Gastroesophageal sphincter (tissue), 4 donors: ENCODE results near the gene INPP4B. TPM values are rescaled to one million over a fixed set of nuclear protein-coding genes. Genes with fewer than 3 reads are reported as not detected.

Experiments
- ATAC-seq: fragments of 150-250 bp; one replicate; pipeline ENCODE4 v1.9.1; 2016; ENCODE audit warnings: mild to moderate bottlenecking, moderate library complexity
- H3K27ac ChIP-seq, 4 donors: fragments of 200-600 bp; sonication (generic) in 3 of 4; 1 replicate in 3 of 4; 2 replicates in 1 of 4; pipeline ENCODE4 v1.5.1; 2016 to 2019
- H3K27me3 ChIP-seq: fragments of 200-600 bp; sonication (generic); one replicate; pipeline ENCODE4 v1.5.1; 2019
- H3K36me3 ChIP-seq, 2 donors: fragments of 200-600 bp; sonication (generic); one replicate each; pipeline ENCODE4 v1.5.1; 2019; ENCODE audit warnings: control low read depth in 1 of 2
- H3K4me1 ChIP-seq, 3 donors: fragments of 200-600 bp; sonication (generic); 1 replicate in 2 of 3; 2 replicates in 1 of 3; pipeline ENCODE4 v1.5.1; 2016 to 2019; ENCODE audit warnings: control low read depth in 2 of 3
- H3K4me3 ChIP-seq, 2 donors: fragments of 200-600 bp; sonication (generic); one replicate each; pipeline ENCODE4 v1.5.1; 2019; ENCODE audit warnings: mild to moderate bottlenecking in 1 of 2, moderate library complexity in 1 of 2
- H3K9me3 ChIP-seq, 3 donors: fragments of 200-600 bp; sonication (generic); one replicate each; pipeline ENCODE4 v1.5.1; 2017 to 2019; ENCODE audit warnings: control low read depth in 2 of 3
- EP300 ChIP-seq: sonication (generic); formaldehyde crosslinking; IDR thresholded peaks from one replicate; pipeline ENCODE4 v1.6.1; 2017; ENCODE audit warnings: antibody characterized with exemption, mild to moderate bottlenecking
- POLR2A ChIP-seq, 2 donors: fragments of 450-650 bp; IDR thresholded peaks; one replicate each; pipeline ENCODE4 v1.6.1; 2017; ENCODE audit warnings: antibody characterized with exemption in 2 of 2, mild to moderate bottlenecking in 2 of 2, moderate library complexity in 1 of 2
- POLR2AphosphoS5 ChIP-seq: sonication (generic); formaldehyde crosslinking; IDR thresholded peaks from one replicate; pipeline ENCODE4 v1.6.1; 2017; ENCODE audit warnings: antibody characterized with exemption
- WGBS, 2 donors: methylation state at CpG; one replicate each; pipeline ENCODE4 v1.1.5; 2018; ENCODE audit warnings: low coverage in 1 of 2; 5-methylcytosine and 5-hydroxymethylcytosine counted together
- total RNA-seq, 4 donors: library from RNA; depleted of rRNA; stranded (reverse); fragments of >200 nt; gene quantifications; one replicate each; pipeline ENCODE4 v1.1.0, GENCODE V29; 2016
- TF ChIP-seq, protein P1 (sequence below), 4 experiments: fragments of 200-600 bp in 2 of 4; fragments of 450-650 bp in 2 of 4; sonication (generic) in 1 of 4; IDR thresholded peaks; one replicate each; pipeline ENCODE4 v1.5.1; 2017 to 2019; ENCODE audit warnings: antibody characterized with exemption in 4 of 4, mild to moderate bottlenecking in 2 of 4, moderate library complexity in 2 of 4

INPP4B gene
- total RNA-seq, 4 donors from 2014 or later = 17.6 to 63.8 (median 31.3) TPM

GRCh38 chr4:142697320-142697719, 148.8 kb downstream of the INPP4B start:
- no peak for ATAC-seq
- 50 to 66% methylated on average over 2 of the region's 2 CpGs for WGBS, 2 donors
- H3K9me3 ChIP-seq = no peaks in the 10 kb centered on the region
- H3K27me3 ChIP-seq = no peaks in the 10 kb centered on the region
- H3K27ac ChIP-seq = no peak overlapping the region
- no peak for TF ChIP-seq POLR2A (IDR thresholded peaks at IDR 0.05)
- TF ChIP-seq, protein P1, sequence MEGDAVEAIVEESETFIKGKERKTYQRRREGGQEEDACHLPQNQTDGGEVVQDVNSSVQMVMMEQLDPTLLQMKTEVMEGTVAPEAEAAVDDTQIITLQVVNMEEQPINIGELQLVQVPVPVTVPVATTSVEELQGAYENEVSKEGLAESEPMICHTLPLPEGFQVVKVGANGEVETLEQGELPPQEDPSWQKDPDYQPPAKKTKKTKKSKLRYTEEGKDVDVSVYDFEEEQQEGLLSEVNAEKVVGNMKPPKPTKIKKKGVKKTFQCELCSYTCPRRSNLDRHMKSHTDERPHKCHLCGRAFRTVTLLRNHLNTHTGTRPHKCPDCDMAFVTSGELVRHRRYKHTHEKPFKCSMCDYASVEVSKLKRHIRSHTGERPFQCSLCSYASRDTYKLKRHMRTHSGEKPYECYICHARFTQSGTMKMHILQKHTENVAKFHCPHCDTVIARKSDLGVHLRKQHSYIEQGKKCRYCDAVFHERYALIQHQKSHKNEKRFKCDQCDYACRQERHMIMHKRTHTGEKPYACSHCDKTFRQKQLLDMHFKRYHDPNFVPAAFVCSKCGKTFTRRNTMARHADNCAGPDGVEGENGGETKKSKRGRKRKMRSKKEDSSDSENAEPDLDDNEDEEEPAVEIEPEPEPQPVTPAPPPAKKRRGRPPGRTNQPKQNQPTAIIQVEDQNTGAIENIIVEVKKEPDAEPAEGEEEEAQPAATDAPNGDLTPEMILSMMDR (IDR thresholded peaks at IDR 0.05) = no peak
- H3K4me3 ChIP-seq = no peak overlapping the region
- H3K4me1 ChIP-seq = peaks cover 0 to 4% (median 0%) of the 10 kb centered on the region in 3 donors
- H3K36me3 ChIP-seq = no peaks in the 10 kb centered on the region

DNA sequence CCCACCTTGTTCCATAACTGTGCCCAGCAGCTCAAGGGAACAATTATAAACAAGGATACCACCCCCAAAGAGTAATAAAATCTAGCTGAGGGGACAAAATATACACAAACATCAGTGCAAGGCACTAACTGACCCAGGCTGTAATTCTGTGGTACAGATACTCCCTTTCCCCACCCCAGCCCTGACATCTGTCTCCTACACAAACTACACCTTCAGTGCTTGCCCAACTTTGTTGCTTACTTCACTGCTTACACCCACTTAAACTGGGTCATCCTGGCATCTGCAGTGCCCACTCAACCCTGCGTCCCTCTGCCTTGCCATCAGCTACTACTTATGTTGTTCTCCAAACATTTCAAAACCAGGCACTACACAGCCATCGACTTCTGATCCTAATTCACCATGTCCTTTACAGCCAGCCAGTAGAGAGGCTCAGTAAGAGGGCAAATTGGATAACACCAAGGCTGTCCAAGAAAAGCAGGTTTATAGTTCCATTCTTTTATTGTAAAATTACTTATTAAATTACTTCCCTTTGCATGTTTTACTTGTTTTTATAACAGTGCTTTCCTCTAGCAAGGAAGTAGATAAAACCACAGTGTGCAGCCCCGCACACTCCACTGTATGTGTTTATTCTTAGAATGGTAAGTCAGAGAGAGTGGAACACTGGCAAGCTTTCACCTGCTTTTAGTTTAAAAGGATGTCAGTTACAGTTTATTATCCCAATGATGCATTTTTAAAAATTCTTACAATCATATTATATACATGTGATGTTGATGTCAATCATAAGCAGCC, 149.6 kb downstream of the INPP4B start:
- ATAC-seq = no peak
- H3K36me3 ChIP-seq = no peaks in the 10 kb centered on the region
- WGBS, 2 donors = 36 to 49% methylated on average over 2 to 3 of the region's 3 CpGs
- peaks cover 0 to 4% (median 0%) of the 10 kb centered on the region in 3 donors for H3K4me1 ChIP-seq
- TF ChIP-seq POLR2A (IDR thresholded peaks at IDR 0.05) = no peak
- TF ChIP-seq POLR2AphosphoS5 = no peak
- TF ChIP-seq EP300 = no peak
- TF ChIP-seq, protein P1 (IDR thresholded peaks at IDR 0.05) = no peak
- H3K27ac ChIP-seq = no peak overlapping the region
- no peaks in the 10 kb centered on the region for H3K9me3 ChIP-seq
- H3K27me3 ChIP-seq = no peaks in the 10 kb centered on the region
- no peak overlapping the region for H3K4me3 ChIP-seq

GRCh38 chr4:142690406-142691163, 155.5 kb downstream of the INPP4B start:
- H3K36me3 ChIP-seq = no peaks in the 10 kb centered on the region
- H3K9me3 ChIP-seq = no peaks in the 10 kb centered on the region
- no peak overlapping the region for H3K4me3 ChIP-seq
- H3K27me3 ChIP-seq = no peaks in the 10 kb centered on the region
- H3K27ac ChIP-seq = no peak overlapping the region
- WGBS, 2 donors = 67 to 84% methylated on average over 1 to 4 of the region's 4 CpGs
- peaks cover 0 to 4% (median 0%) of the 10 kb centered on the region in 3 donors for H3K4me1 ChIP-seq
- TF ChIP-seq POLR2AphosphoS5 = no peak
- no peak for ATAC-seq

DNA sequence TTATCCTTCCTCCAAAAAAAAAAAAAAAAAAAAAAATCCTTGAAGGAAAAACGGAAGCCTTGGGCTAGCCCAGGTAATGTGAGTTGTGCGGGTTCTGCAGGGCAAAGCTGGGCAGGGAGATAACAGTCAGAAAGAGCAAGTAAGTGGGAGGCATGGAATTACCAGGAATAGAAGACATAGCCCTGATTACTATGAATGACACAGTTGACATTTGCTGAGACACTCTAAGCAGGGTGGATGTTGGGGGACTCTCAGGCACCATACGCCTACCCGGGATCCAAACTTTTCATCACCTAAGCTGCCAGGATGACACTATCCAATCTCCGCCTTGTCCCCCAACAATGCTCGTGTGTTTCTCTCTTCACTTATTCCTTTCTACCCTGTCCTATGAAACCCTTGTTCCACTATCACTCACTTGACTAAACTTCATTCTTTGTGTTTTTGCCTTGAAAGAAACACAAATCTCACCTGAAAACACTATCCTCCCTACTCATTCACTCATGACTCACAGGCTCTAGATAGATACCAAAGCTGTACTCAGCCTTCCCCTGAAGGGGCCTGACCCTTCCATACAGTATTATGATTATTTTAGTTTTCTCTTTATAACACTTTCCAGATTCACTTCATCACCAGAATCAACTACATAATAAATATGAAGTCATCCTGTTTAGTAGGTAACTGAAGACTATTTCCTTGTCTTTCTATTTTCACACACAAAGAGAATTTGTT, 158.4 kb downstream of the INPP4B start:
- H3K27me3 ChIP-seq = no peaks in the 10 kb centered on the region
- WGBS, 2 donors = 91 to 95% methylated on average over 6 of the region's 6 CpGs
- H3K27ac ChIP-seq = no peak overlapping the region
- no peaks in the 10 kb centered on the region for H3K36me3 ChIP-seq
- no peaks in the 10 kb centered on the region for H3K9me3 ChIP-seq
- TF ChIP-seq POLR2A (IDR thresholded peaks at IDR 0.05) (no peak), EP300 (no peak), POLR2AphosphoS5 (no peak)
- TF ChIP-seq, protein P1 (IDR thresholded peaks at IDR 0.05) = no peak
- H3K4me1 ChIP-seq = peaks cover 0 to 4% (median 0%) of the 10 kb centered on the region in 3 donors
- H3K4me3 ChIP-seq = no peak overlapping the region
- no peak for ATAC-seq

DNA sequence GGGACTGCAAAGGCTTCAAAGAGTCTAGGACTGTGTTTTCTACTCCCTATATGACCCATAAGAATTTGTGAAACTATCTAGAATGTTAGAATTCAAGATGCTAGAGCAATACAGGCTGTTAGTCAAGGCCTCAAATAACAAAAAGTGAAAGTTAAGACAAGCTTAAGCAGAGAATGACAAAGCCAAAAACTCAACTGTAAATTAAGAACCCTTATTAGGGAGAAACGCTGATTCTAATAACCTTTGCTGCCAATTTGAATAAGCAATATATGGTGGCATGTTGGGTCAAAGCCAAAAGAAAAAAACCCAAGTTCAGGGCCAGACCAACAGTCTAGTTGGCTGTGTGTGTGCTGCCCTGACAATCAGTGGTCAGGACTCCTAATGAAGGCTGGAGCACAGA, 160.0 kb downstream of the INPP4B start:
- Histone ChIP-seq H3K9me3 (no peaks in the 10 kb centered on the region), H3K27ac (no peak overlapping the region), H3K36me3 (no peaks in the 10 kb centered on the region), H3K27me3 (no peaks in the 10 kb centered on the region), H3K4me3 (no peak overlapping the region), H3K4me1 (peaks cover 0 to 4% (median 0%) of the 10 kb centered on the region in 3 donors)
- no peak for ATAC-seq
- TF ChIP-seq EP300 = no peak
- TF ChIP-seq POLR2AphosphoS5 = no peak
- TF ChIP-seq, protein P1 (IDR thresholded peaks at IDR 0.05) = no peak
- TF ChIP-seq POLR2A (IDR thresholded peaks at IDR 0.05) = no peak
- WGBS, 2 donors = 40 to 47% methylated on average over 1 of the region's 1 CpG
